ENCODE data around the gene ATP6V0D1. TPM values are rescaled to one million over a fixed set of nuclear protein-coding genes. Genes with fewer than 3 reads are reported as not detected.

ATP6V0D1 gene
- polyA plus RNA-seq, 2 donors, result 17.0 to 78.1 TPM

DNA sequence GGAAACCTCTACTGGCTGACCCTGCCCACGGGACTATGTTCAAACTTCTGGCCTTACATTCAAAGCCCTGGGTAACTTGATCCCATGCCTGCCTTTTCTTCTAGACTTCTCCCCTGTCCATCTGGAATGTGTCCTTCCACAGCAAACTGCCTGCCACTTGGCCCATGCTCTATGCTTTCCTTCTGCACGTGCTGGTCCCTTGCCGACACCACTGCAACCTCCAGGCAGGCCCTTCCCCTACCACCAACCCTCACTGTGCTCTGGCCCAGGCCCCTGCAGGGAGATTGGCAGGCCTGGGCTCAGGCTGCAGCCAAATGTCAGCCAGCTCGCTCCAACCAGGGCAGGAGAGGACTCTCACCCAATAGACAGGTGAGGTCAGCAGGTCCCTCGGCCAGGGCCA is 39.0 kb downstream of the ATP6V0D1 start:
- Histone ChIP-seq H3K4me1 (ENCODE audit: control insufficient read depth in 2 of 2, insufficient read depth in 2 of 2, low read length in 1 of 2) (peaks cover 9 to 31% of the 10 kb centered on the region in 2 donors), H3K9me3 (ENCODE audit: control insufficient read depth in 2 of 2, insufficient read depth in 1 of 2, low read depth in 1 of 2, low read length in 1 of 2) (peaks cover 0 to 2% of the 10 kb centered on the region in 2 donors), H3K27me3 (ENCODE audit: control insufficient read depth in 1 of 2, insufficient read depth in 2 of 2, low read length in 2 of 2) (no peaks in the 10 kb centered on the region), H3K4me3 (ENCODE audit: low read depth in 1 of 2, low read length in 2 of 2) (no peak overlapping the region), H3K36me3 (ENCODE audit: control insufficient read depth in 2 of 2, insufficient read depth in 2 of 2, low read length in 1 of 2) (peaks cover 25 to 59% of the 10 kb centered on the region in 2 donors), H3K27ac (ENCODE audit: low read depth in 2 of 2, low read length in 1 of 2) (peak overlapping the region in 1 of 2 donors; percentile 1)
- WGBS, 2 donors, result 61 to 74% methylated on average over 5 of the region's 5 CpGs

DNA sequence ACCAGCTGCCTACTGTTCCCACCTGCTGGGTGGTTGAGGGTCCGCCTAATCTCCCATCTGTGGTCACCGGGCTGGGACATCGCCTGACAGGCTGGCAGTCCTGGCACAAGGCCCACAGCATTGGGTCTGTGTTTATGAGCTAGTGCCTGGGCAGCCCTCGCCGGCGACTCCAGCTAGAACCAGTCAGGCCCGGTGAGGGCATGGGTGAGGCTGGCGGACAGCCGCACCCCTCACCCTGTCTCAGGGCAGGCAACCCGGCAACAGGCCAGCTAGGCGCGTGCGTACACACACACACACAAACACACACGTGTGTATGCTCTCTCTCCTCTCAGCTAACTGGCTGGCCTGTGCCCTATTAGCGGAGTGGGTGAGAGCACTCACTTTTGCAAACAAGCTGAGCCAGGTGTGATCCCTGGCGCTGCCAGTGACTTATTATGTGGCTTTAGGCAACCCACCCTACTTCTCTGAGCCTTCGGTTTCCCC is 39.6 kb downstream of the ATP6V0D1 start:
- Histone ChIP-seq H3K36me3 (ENCODE audit: control insufficient read depth in 2 of 2, insufficient read depth in 2 of 2, low read length in 1 of 2) (peaks cover 25 to 60% of the 10 kb centered on the region in 2 donors), H3K27me3 (ENCODE audit: control insufficient read depth in 1 of 2, insufficient read depth in 2 of 2, low read length in 2 of 2) (no peaks in the 10 kb centered on the region), H3K9me3 (ENCODE audit: control insufficient read depth in 2 of 2, insufficient read depth in 1 of 2, low read depth in 1 of 2, low read length in 1 of 2) (peaks cover 0 to 2% of the 10 kb centered on the region in 2 donors), H3K4me3 (ENCODE audit: low read depth in 1 of 2, low read length in 2 of 2) (no peak overlapping the region), H3K4me1 (ENCODE audit: control insufficient read depth in 2 of 2, insufficient read depth in 2 of 2, low read length in 1 of 2) (peaks cover 7 to 30% of the 10 kb centered on the region in 2 donors), H3K27ac (ENCODE audit: low read depth in 2 of 2, low read length in 1 of 2) (peak overlapping the region; percentile 35 to 56)
- WGBS, 2 donors, result 56 to 61% methylated on average over 17 of the region's 17 CpGs

DNA sequence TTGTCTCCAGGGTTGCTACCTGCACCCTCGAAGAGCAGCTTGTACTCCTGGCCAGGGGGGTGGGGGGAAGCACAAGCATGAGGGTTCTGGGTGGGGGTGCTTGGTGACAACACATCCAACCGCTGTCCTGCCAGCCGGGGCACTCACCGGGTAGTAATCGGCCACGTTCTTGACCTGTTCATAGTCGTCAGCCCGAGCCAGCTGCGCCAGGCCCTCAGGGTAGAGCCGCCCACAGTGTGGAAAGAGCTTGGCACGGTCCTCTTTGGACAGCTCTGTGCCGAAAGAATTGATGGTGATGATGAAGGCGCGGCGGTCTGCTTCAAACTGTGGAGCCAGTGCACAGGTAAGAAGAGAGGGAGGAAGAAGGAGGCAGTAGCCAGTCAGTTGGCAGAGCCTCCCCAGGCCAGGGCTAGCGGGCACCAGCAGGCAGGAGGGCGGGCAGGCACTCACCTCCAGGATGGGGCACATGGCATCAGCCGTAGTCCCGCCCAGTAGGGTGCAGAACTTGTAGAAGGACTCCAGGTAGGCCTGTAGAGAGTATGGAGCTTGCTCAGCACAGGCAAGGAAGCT is 42.0 kb downstream of the ATP6V0D1 start:
- Histone ChIP-seq H3K4me3 (ENCODE audit: low read depth in 1 of 2, low read length in 2 of 2) (no peak overlapping the region), H3K9me3 (ENCODE audit: control insufficient read depth in 2 of 2, insufficient read depth in 1 of 2, low read depth in 1 of 2, low read length in 1 of 2) (no peaks in the 10 kb centered on the region), H3K27ac (ENCODE audit: low read depth in 2 of 2, low read length in 1 of 2) (peak overlapping the region in 1 of 2 donors; percentile 6), H3K36me3 (ENCODE audit: control insufficient read depth in 2 of 2, insufficient read depth in 2 of 2, low read length in 1 of 2) (peaks cover 24 to 48% of the 10 kb centered on the region in 2 donors), H3K4me1 (ENCODE audit: control insufficient read depth in 2 of 2, insufficient read depth in 2 of 2, low read length in 1 of 2) (peaks cover 2 to 21% of the 10 kb centered on the region in 2 donors), H3K27me3 (ENCODE audit: control insufficient read depth in 1 of 2, insufficient read depth in 2 of 2, low read length in 2 of 2) (no peaks in the 10 kb centered on the region)
- 67 to 71% methylated on average over 19 of the region's 19 CpGs for WGBS, 2 donors

DNA sequence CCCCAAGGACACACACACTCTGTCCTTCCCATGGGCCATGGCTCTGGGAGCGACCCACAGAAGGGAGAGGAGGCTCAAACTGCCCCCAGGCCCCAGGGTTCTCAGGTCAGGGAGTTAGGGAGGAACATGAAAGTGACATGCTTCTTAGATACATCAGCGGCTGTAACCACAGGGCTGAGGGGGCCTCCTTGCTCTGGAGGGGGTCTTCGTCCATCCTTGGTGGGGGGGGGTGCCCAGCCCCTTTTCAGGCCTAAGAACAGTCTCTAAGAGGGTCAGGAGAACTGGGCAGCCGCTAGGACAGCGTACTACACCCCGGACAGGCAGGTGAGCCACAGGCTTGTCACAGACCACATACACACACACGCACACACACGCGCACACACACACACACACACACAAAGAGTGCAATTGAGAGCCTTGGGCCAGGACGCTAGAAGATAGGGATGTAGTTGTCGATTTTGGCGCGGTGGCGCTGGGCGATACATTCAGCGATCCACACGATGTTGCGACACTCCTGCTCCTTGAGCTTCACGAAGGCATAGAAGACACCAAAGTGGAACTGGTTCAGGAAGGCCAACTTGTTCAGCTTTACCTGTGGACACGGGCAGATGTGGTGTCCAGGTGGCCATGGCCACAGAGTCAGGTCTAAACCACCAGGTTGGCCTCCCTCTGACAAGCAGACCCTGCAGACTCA is 42.7 kb downstream of the ATP6V0D1 start:
- 92 to 94% methylated on average over 20 of the region's 20 CpGs for WGBS, 2 donors
- no peak overlapping the region for H3K4me3 ChIP-seq (ENCODE audit: low read depth in 1 of 2, low read length in 2 of 2)
- H3K27ac ChIP-seq (ENCODE audit: low read depth in 2 of 2, low read length in 1 of 2), result peak overlapping the region in 1 of 2 donors; percentile 6
- H3K27me3 ChIP-seq (ENCODE audit: control insufficient read depth in 1 of 2, insufficient read depth in 2 of 2, low read length in 2 of 2), result no peaks in the 10 kb centered on the region
- H3K9me3 ChIP-seq (ENCODE audit: control insufficient read depth in 2 of 2, insufficient read depth in 1 of 2, low read depth in 1 of 2, low read length in 1 of 2), result no peaks in the 10 kb centered on the region
- peaks cover 19 to 45% of the 10 kb centered on the region in 2 donors for H3K36me3 ChIP-seq (ENCODE audit: control insufficient read depth in 2 of 2, insufficient read depth in 2 of 2, low read length in 1 of 2)
- H3K4me1 ChIP-seq (ENCODE audit: control insufficient read depth in 2 of 2, insufficient read depth in 2 of 2, low read length in 1 of 2), result peaks cover 2 to 21% of the 10 kb centered on the region in 2 donors

DNA sequence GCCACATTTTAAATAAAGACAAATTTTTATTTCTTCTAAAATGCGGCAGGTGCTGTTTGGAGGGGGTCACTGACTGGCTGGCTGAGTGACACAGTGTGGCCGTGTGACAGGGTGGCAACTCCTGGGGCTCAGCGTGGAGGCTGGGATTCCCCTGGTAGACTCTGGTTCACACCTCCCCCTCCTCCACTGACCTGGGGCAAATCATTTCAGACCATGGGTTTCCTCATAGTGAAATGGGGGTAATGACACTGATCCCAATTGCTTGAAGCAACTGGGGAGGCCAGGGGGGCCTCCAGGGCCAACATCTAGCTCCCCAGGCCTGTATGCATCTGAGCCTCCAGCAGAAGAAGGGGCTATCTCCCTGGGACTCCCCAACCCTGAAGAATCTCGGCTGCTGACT is 43.4 kb downstream of the ATP6V0D1 start:
- Histone ChIP-seq H3K4me1 (ENCODE audit: control insufficient read depth in 2 of 2, insufficient read depth in 2 of 2, low read length in 1 of 2) (peaks cover 2 to 16% of the 10 kb centered on the region in 2 donors), H3K9me3 (ENCODE audit: control insufficient read depth in 2 of 2, insufficient read depth in 1 of 2, low read depth in 1 of 2, low read length in 1 of 2) (no peaks in the 10 kb centered on the region), H3K27me3 (ENCODE audit: control insufficient read depth in 1 of 2, insufficient read depth in 2 of 2, low read length in 2 of 2) (no peaks in the 10 kb centered on the region), H3K36me3 (ENCODE audit: control insufficient read depth in 2 of 2, insufficient read depth in 2 of 2, low read length in 1 of 2) (peaks cover 13 to 40% of the 10 kb centered on the region in 2 donors), H3K27ac (ENCODE audit: low read depth in 2 of 2, low read length in 1 of 2) (no peak overlapping the region), H3K4me3 (ENCODE audit: low read depth in 1 of 2, low read length in 2 of 2) (no peak overlapping the region)
- 77 to 80% methylated on average over 4 of the region's 4 CpGs for WGBS, 2 donors

DNA sequence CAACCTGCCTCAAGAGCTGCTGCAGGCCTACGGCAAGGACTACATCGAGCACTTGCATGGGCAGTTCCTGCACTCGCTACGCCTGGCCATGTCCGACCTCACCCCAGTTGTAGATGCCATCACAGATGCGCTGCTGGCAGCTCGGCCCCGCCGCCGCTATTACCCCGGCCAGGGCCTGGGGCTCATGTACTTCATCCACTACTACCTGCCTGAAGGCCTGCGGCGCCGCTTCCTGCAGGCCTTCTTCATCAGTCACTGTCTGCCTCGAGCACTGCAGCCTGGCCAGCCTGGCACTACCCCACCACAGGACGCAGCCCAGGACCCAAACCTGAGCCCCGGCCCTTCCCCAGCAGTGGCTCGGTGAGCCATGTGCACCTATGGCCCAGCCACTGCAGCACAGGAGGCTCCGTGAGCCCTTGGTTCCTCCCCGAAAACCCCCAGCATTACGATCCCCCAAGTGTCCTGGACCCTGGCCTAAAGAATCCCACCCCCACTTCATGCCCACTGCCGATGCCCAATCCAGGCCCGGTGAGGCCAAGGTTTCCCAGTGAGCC is 44.2 kb downstream of the ATP6V0D1 start:
- 94 to 95% methylated on average over 23 of the region's 23 CpGs for WGBS, 2 donors
- Histone ChIP-seq H3K9me3 (ENCODE audit: control insufficient read depth in 2 of 2, insufficient read depth in 1 of 2, low read depth in 1 of 2, low read length in 1 of 2) (no peaks in the 10 kb centered on the region), H3K27ac (ENCODE audit: low read depth in 2 of 2, low read length in 1 of 2) (no peak overlapping the region), H3K4me3 (ENCODE audit: low read depth in 1 of 2, low read length in 2 of 2) (no peak overlapping the region), H3K36me3 (ENCODE audit: control insufficient read depth in 2 of 2, insufficient read depth in 2 of 2, low read length in 1 of 2) (peaks cover 13 to 35% of the 10 kb centered on the region in 2 donors), H3K27me3 (ENCODE audit: control insufficient read depth in 1 of 2, insufficient read depth in 2 of 2, low read length in 2 of 2) (no peaks in the 10 kb centered on the region), H3K4me1 (ENCODE audit: control insufficient read depth in 2 of 2, insufficient read depth in 2 of 2, low read length in 1 of 2) (peaks cover 2 to 12% of the 10 kb centered on the region in 2 donors)

DNA sequence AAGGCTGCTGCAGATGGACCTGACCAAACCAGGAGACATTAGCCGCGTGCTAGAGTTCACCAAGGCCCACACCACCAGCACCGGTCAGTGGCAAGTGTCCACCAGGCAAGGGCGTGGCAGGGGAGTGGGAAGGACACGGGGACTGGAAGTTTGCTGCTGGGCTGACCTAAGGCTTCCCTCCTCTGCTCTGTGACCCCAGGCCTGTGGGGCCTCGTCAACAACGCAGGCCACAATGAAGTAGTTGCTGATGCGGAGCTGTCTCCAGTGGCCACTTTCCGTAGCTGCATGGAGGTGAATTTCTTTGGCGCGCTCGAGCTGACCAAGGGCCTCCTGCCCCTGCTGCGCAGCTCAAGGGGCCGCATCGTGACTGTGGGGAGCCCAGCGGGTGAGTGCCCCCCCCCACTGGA is 45.2 kb downstream of the ATP6V0D1 start:
- H3K4me1 ChIP-seq (ENCODE audit: control insufficient read depth in 2 of 2, insufficient read depth in 2 of 2, low read length in 1 of 2), result peaks cover 0 to 10% of the 10 kb centered on the region in 2 donors
- peaks cover 13 to 31% of the 10 kb centered on the region in 2 donors for H3K36me3 ChIP-seq (ENCODE audit: control insufficient read depth in 2 of 2, insufficient read depth in 2 of 2, low read length in 1 of 2)
- no peaks in the 10 kb centered on the region for H3K27me3 ChIP-seq (ENCODE audit: control insufficient read depth in 1 of 2, insufficient read depth in 2 of 2, low read length in 2 of 2)
- H3K27ac ChIP-seq (ENCODE audit: low read depth in 2 of 2, low read length in 1 of 2), result no peak overlapping the region
- WGBS, 2 donors, result 95% methylated on average over 16 of the region's 16 CpGs
- no peak overlapping the region for H3K4me3 ChIP-seq (ENCODE audit: low read depth in 1 of 2, low read length in 2 of 2)
- H3K9me3 ChIP-seq (ENCODE audit: control insufficient read depth in 2 of 2, insufficient read depth in 1 of 2, low read depth in 1 of 2, low read length in 1 of 2), result no peaks in the 10 kb centered on the region

DNA sequence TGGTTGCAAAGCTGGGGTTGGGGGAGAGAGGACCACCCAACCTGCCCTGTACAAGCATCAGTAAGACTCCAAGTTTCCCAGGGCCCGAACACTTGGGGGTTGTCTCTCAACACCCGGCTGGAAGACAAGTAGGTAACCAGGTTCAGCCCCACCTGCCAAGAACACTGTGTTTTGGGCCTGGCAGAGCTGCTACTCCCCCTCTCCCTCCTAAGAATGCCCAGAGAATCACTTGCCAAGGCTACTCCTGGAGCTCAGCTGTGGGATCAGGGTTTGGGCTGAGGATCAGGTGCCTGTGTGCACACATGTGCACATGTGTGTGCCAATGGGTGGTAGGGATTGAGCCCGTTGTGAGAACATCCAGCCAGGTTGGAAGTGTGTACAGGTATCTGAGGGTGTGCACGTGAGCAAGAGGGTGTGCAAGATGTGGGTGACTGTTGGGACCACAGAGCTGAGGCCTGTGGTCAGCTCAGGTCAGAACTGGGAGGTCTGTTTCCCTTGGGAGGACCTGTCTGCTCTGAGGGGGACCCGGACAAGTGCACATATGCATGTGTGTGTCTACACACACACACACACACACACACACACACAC is 47.7 kb downstream of the ATP6V0D1 start:
- 80 to 82% methylated on average over 5 of the region's 5 CpGs for WGBS, 2 donors
- Histone ChIP-seq H3K9me3 (ENCODE audit: control insufficient read depth in 2 of 2, insufficient read depth in 1 of 2, low read depth in 1 of 2, low read length in 1 of 2) (no peaks in the 10 kb centered on the region), H3K36me3 (ENCODE audit: control insufficient read depth in 2 of 2, insufficient read depth in 2 of 2, low read length in 1 of 2) (peaks cover 4 to 19% of the 10 kb centered on the region in 2 donors), H3K4me3 (ENCODE audit: low read depth in 1 of 2, low read length in 2 of 2) (no peak overlapping the region), H3K27ac (ENCODE audit: low read depth in 2 of 2, low read length in 1 of 2) (no peak overlapping the region), H3K27me3 (ENCODE audit: control insufficient read depth in 1 of 2, insufficient read depth in 2 of 2, low read length in 2 of 2) (no peaks in the 10 kb centered on the region), H3K4me1 (ENCODE audit: control insufficient read depth in 2 of 2, insufficient read depth in 2 of 2, low read length in 1 of 2) (peaks cover 6 to 14% of the 10 kb centered on the region in 2 donors)

DNA sequence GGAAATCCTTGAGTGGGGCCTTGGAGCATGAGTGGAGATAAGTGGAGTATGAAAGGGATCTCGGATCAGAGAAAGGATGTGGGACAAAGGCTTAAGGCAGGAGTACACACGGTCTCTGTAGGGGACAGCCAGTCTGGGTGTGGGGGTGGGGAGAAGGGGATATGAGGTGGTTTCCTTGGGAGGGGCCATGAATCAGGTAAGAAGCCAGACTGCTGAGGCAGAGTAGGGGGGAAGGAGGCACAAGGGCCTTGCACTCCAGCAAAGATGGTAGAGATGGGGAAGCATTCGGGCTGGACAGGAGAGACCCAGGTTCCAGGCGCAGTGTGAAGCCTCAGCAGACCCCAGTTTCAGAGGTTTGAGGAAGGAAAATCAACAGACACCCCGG is 48.5 kb downstream of the ATP6V0D1 start:
- no peak overlapping the region for H3K4me3 ChIP-seq (ENCODE audit: low read depth in 1 of 2, low read length in 2 of 2)
- H3K27me3 ChIP-seq (ENCODE audit: control insufficient read depth in 1 of 2, insufficient read depth in 2 of 2, low read length in 2 of 2), result no peaks in the 10 kb centered on the region
- no peak overlapping the region for H3K27ac ChIP-seq (ENCODE audit: low read depth in 2 of 2, low read length in 1 of 2)
- peaks cover 0 to 12% of the 10 kb centered on the region in 2 donors for H3K36me3 ChIP-seq (ENCODE audit: control insufficient read depth in 2 of 2, insufficient read depth in 2 of 2, low read length in 1 of 2)
- 72 to 74% methylated on average over 5 of the region's 5 CpGs for WGBS, 2 donors
- peaks cover 6 to 15% of the 10 kb centered on the region in 2 donors for H3K4me1 ChIP-seq (ENCODE audit: control insufficient read depth in 2 of 2, insufficient read depth in 2 of 2, low read length in 1 of 2)
- no peaks in the 10 kb centered on the region for H3K9me3 ChIP-seq (ENCODE audit: control insufficient read depth in 2 of 2, insufficient read depth in 1 of 2, low read depth in 1 of 2, low read length in 1 of 2)

Data from esophagus (tissue), 2 donors.